Hair follicular keratinocyte (primary cell): ENCODE data around the gene XRCC5. TPM values are rescaled to one million over a fixed set of nuclear protein-coding genes. Genes with fewer than 3 reads are reported as not detected.

Experiments
- total RNA-seq: library from RNA; depleted of rRNA; stranded (reverse); fragments of >200 nt; gene quantifications from 2 replicates; pipeline ENCODE4 v1.2.3, GENCODE V29; 2015

The XRCC5 gene
- 148 and 230 TPM in 2 replicates for total RNA-seq

GRCh38 chr2:216108967-216109921 is at the start of gene XRCC5:
TSS of gene XRCC5 (plus strand) at chr2:216109348. CDS start at chr2:216109437, 89 bp downstream.

GRCh38 chr2:216081487-216082116 is 27.5 kb upstream of the XRCC5 start, which contains the start of the genes PECR and TMEM169:
TSS of gene PECR (minus strand) at chr2:216081809. CDS start at chr2:216081741, 68 bp downstream.
TSS of gene TMEM169 (plus strand) at chr2:216081919. CDS start at chr2:216095964, 14,045 bp downstream.

Other genes starting within 250 kb of the XRCC5 start
- 23.5 and 32.2 TPM in 2 replicates for gene MREG, start 95.8 kb upstream of the XRCC5 start, total RNA-seq
- 4.1 and 5.8 TPM in 2 replicates for gene PECR, start 27.5 kb upstream of the XRCC5 start, total RNA-seq
- under 0.01 and 0.08 TPM in 2 replicates for gene TMEM169, start 27.4 kb upstream of the XRCC5 start, total RNA-seq